ENCODE results near the gene NPBWR2.

NPBWR2 gene

DNA sequence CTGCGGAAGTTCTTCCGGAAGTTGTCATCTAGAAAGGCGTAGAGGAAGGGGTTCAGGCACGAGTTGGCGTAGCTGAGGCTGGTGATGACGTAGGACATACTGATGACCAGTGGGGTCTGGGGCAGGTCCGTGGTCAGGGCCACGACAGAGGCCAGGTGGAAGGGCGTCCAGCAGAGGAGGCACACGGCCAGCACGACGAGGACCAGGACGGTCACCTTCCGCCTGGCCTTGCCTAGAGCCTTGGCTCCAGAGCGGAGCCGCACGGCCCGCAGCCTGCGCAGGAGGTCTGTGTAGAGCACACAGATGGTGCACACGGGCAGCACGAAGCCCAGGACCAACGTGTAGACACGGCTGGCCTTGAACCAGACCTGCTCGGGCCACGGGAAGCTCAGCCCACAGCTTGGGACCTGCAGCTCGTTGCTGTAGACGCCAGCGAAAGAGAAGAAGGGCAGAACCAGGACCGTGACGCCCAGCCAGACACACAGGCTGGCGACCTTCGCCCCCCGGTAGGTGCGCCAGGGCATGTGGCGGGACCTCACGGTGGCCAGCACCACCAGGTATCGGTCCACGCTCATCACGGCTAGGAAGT is 1.4 kb downstream of the NPBWR2 start:
- in situ Hi-C loops (cut with MboI; ENCODE audit: low sequenced_read_pairs) = no loop called here

GRCh38 chr20:64104667-64105451 is 2.5 kb downstream of the NPBWR2 start:
- in situ Hi-C loops (cut with MboI; ENCODE audit: low sequenced_read_pairs) = no loop called here

GRCh38 chr20:64103871-64104666 is 3.3 kb downstream of the NPBWR2 start:
- in situ Hi-C loops (cut with MboI; ENCODE audit: low sequenced_read_pairs) = no loop called here

GRCh38 chr20:64102647-64103354 is 4.6 kb downstream of the NPBWR2 start:
- in situ Hi-C loops (cut with MboI; ENCODE audit: low sequenced_read_pairs) = no loop called here

- in situ Hi-C loops (cut with MboI; ENCODE audit: low sequenced_read_pairs) = no loop called here
Observed at GRCh38 chr20:64101731-64102621, 5.4 kb downstream of the NPBWR2 start.

DNA sequence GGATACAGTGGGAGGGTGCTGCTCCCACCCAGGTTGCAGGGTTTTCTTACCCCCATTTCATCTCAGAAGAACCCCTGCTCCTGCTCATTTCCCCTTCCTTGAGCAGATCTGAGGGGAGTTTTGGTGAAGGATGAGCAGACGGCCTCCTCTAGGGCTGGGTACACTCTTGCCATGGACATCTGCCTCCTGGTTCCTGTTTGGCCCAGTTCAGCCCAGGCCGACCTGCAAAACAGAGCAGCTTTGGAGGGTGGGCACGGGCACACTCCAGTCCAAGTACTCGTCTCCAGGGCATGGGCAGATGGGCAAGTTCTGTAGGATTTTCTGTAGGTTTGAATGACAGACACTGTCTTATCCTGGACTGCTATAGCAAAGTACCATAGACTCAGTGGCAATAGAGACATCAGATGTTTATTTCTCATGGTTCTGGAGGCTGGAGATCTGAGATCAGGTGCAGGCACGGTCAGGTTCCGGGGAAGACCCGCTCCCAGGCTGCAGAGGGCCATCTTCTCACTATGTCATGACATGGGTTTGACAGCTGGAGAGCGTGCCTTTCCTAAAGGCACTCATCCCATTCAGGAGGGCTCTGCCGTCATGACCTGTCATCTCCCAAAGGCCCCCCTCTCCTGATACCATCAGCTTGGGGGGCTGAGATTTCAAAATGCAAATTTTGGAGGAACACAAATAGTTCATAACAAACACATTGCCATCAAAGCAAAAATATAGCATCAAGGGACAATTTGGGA is 6.2 kb downstream of the NPBWR2 start:
- in situ Hi-C loops (cut with MboI; ENCODE audit: low sequenced_read_pairs) = no loop called here

DNA sequence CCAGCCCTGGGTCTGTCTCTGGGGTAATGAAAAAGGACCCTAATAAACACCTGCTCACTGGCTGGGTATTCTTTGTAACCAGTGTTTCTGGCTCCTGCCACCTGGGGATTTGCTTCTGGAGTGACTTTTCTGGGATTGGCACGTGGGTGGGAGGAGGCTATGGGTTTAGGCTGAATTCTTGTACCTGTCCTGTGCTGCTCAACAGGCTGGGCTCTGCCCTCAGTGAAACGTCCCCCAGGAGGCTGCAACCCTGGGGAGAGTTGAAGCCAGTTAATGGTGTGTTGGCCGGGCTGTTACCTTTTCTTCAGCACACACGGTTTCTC is 6.8 kb downstream of the NPBWR2 start:
- in situ Hi-C loops (cut with MboI; ENCODE audit: low sequenced_read_pairs) = no loop called here

GRCh38 chr20:64099880-64100565 is 7.3 kb downstream of the NPBWR2 start:
- in situ Hi-C loops (cut with MboI; ENCODE audit: low sequenced_read_pairs) = no loop called here

DNA sequence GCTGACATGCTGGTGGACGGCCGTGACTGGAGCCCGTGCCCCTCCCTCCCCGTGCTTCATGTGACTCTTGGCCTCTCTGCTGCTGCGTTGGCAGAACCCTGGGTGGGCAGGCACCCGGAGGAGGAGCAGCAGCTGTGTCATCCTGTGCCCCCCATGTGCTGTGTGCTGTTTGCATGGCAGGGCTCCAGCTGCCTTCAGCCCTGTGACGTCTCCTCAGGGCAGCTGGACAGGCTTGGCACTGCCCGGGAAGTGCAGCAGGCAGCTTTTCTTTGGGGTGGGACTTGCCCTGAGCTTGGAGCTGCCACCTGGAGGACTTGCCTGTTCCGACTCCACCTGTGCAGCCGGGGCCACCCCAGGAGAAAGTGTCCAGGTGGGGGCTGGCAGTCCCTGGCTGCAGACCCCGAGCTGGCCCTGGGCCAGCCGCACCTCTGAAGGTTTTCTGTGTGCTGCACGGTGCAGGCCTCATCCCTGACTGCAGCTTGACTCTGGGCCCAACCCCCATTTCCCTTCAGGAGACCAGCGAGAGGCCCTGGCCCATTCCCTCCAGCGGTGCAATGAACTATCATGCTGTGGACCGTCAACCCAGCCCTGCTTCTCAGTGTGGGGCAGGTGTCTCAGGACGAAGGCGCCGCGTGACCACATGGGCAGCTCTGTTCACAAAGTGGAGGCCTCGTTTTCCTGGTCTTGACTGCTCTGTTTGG is 8.1 kb downstream of the NPBWR2 start:
- in situ Hi-C loops (cut with MboI; ENCODE audit: low sequenced_read_pairs) = no loop called here

GRCh38 chr20:64098471-64099013 is 8.8 kb downstream of the NPBWR2 start:
- in situ Hi-C loops (cut with MboI; ENCODE audit: low sequenced_read_pairs) = no loop called here

DNA sequence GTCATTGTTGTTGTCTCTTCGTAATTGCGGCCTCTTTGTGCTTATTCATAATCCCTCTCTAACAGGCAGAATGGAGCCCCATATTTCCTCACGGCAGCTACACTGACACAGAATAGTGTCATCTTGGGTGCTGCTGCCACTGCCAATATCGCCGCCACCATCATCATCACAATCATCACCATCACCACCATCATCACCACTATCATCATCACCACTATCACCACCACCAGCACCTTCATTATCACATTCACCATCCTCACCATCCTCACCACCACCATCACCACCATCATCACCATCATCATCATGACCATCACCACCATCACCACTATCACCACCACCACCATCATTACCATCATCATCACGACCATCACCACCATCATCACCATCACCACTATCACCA is 10.8 kb downstream of the NPBWR2 start:
- in situ Hi-C loops (cut with MboI; ENCODE audit: low sequenced_read_pairs) = no loop called here

GRCh38 chr20:64095927-64096326 is 11.4 kb downstream of the NPBWR2 start:
- in situ Hi-C loops (cut with MboI; ENCODE audit: low sequenced_read_pairs) = no loop called here

DNA sequence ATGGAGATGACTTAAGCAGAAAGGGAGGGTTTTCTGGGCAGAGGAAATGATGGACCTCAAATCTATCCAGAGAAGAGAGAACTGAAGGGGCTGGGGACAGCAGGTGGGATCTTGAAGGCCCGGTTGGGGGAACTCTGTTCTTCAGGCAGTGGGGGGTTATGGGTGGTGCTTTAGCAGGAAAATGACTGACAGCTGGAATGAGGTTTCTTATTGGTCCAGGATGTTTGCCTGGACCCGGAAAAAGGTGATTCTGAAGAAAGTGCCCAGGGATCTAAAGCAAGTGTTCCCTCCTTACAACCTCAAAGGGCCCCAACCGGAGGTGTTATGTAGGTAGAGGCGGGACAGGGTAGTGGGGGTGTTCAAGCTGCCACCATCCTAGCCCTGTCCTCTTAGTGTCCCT is 11.9 kb downstream of the NPBWR2 start:
- in situ Hi-C loops (cut with MboI; ENCODE audit: low sequenced_read_pairs) = no loop called here

- in situ Hi-C loops (cut with MboI; ENCODE audit: low sequenced_read_pairs) = no loop called here
Observed at GRCh38 chr20:64093013-64093503, 14.3 kb downstream of the NPBWR2 start.

- in situ Hi-C loops (cut with MboI; ENCODE audit: low sequenced_read_pairs) = no loop called here
Observed at GRCh38 chr20:64092258-64093012, 14.9 kb downstream of the NPBWR2 start.

DNA sequence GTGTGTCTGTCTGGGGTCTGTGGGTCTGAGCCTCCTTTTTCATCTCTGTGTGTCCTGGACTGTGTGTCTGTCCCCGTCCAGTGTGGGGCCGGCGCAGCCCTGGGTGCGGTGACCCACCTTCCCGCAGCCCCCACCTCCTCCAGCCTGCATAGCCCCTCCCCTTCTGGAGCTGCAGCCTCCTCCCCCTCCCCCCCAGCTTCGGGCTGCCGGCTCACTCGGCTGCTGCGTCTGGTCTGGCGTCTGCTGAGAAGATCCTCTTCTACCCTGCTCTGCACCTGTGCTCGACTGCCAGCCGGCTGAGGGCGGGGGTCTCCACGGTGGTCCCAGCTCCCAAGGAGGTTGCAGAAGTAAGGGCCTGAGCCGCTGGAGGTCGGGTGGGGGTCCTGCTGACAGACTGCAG is 15.6 kb downstream of the NPBWR2 start:
- in situ Hi-C loops (cut with MboI; ENCODE audit: low sequenced_read_pairs) = no loop called here

DNA sequence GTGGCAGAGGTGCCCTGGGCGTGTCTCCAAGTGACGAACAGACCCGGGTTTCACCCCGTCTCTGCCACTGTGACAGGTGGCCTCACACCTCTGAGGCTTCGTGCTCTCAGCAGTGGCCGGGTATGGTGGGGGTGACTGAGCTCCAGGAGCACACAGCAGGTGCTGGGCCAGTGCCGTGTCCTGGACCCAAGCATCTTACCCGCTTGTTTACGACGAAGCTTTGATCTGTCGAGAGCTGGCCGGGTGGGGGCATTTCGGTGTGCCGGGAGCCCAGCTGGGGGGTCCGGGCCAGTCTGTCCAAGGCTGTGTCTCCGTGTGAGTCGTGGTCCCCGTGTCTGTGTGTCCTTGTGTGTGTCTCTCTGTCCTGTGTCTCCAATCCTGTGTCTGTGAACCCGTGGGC is 16.0 kb downstream of the NPBWR2 start:
- in situ Hi-C loops (cut with MboI; ENCODE audit: low sequenced_read_pairs) = no loop called here
